Measurements from ENCODE around the gene GSTM3.

DNA sequence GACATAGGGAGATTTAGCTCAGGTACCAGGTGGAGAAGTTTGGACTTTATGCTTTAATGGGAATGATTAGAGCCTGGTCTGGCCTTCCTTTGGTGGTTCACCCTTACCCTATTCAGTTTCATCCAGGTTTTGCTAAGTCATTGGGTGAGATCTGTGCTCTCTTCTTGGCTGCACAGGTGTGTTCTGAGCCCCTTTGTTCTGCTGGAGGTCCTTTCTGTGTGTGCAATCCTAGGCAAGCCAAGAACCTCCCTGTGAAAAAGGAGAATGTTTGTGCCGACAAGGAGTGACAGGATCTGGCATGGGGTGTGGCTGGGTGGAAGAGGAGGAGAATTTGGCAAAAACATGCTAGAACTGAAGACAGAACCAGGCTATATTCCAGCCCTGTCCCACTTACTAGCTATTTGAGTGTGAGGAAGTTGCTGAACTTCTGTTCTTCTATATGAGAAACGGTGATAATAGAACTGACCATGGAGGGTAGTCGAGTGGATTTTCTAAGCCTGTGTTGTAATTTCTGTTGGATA, 24.2 kb downstream of the GSTM3 start:
- TF ChIP-seq, protein P1, sequence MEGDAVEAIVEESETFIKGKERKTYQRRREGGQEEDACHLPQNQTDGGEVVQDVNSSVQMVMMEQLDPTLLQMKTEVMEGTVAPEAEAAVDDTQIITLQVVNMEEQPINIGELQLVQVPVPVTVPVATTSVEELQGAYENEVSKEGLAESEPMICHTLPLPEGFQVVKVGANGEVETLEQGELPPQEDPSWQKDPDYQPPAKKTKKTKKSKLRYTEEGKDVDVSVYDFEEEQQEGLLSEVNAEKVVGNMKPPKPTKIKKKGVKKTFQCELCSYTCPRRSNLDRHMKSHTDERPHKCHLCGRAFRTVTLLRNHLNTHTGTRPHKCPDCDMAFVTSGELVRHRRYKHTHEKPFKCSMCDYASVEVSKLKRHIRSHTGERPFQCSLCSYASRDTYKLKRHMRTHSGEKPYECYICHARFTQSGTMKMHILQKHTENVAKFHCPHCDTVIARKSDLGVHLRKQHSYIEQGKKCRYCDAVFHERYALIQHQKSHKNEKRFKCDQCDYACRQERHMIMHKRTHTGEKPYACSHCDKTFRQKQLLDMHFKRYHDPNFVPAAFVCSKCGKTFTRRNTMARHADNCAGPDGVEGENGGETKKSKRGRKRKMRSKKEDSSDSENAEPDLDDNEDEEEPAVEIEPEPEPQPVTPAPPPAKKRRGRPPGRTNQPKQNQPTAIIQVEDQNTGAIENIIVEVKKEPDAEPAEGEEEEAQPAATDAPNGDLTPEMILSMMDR (optimal IDR thresholded peaks at IDR 0.05 in 1 of 3, IDR thresholded peaks at IDR 0.05 in 1 of 3, conservative IDR thresholded peaks at IDR 0.05 in 1 of 3; ENCODE audit: extremely low read depth in 1 of 3, insufficient read depth in 2 of 3, low read length in 3 of 3) = no peak
- no peak for TF ChIP-seq EZH2 (IDR thresholded peaks at IDR 0.05; ENCODE audit: low read length)

All from keratinocyte (primary cell).